ENCODE results near the gene CRACDL.
A peak's percentile ranks its signal among the peaks of the same experiment; 100 is the strongest.
"Not testable (repeated sequence)": the region's sequence is repeated elsewhere in the genome, so short reads cannot be mapped to it uniquely, and the experiment has no call there.

The CRACDL gene

GRCh38 chr2:98903767-98904485 lies 32.1 kb downstream of the CRACDL start:
- H3K4me1 Mint-ChIP-seq (ENCODE audit: low read depth), result peaks cover 7% of the 10 kb centered on the region
- H3K27me3 Mint-ChIP-seq (ENCODE audit: low read depth), result peaks cover 14% of the 10 kb centered on the region
- no peak overlapping the region for H3K4me3 Mint-ChIP-seq
- no peak for DNase-seq (ENCODE audit: low spot score)
- H3K27ac Mint-ChIP-seq, result no peak overlapping the region
- no peaks in the 10 kb centered on the region for H3K36me3 Mint-ChIP-seq (ENCODE audit: low read depth)
- no peaks in the 10 kb centered on the region for H3K9me3 Mint-ChIP-seq

GRCh38 chr2:98903064-98903355 lies 33.0 kb downstream of the CRACDL start:
- Mint-ChIP-seq H3K27ac (no peak overlapping the region), H3K36me3 (ENCODE audit: low read depth) (no peaks in the 10 kb centered on the region), H3K9me3 (no peaks in the 10 kb centered on the region), H3K4me1 (ENCODE audit: low read depth) (no peaks in the 10 kb centered on the region), H3K27me3 (ENCODE audit: low read depth) (peaks cover 9% of the 10 kb centered on the region), H3K4me3 (no peak overlapping the region)
- DNase-seq (ENCODE audit: low spot score), result no peak

- no peaks in the 10 kb centered on the region for H3K4me1 Mint-ChIP-seq (ENCODE audit: low read depth)
- H3K27me3 Mint-ChIP-seq (ENCODE audit: low read depth), result peaks cover 7% of the 10 kb centered on the region
- no peak overlapping the region for H3K4me3 Mint-ChIP-seq
- no peak overlapping the region for H3K27ac Mint-ChIP-seq
- H3K9me3 Mint-ChIP-seq, result no peaks in the 10 kb centered on the region
- H3K36me3 Mint-ChIP-seq (ENCODE audit: low read depth), result no peaks in the 10 kb centered on the region
- no peak for DNase-seq (ENCODE audit: low spot score)
Measured at GRCh38 chr2:98902209-98903063, 33.6 kb downstream of the CRACDL start.

GRCh38 chr2:98901702-98902101 lies 34.3 kb downstream of the CRACDL start:
- H3K4me3 Mint-ChIP-seq, result no peak overlapping the region
- H3K27me3 Mint-ChIP-seq (ENCODE audit: low read depth), result peaks cover 4% of the 10 kb centered on the region
- H3K4me1 Mint-ChIP-seq (ENCODE audit: low read depth), result no peaks in the 10 kb centered on the region
- H3K9me3 Mint-ChIP-seq, result no peaks in the 10 kb centered on the region
- no peak for DNase-seq (ENCODE audit: low spot score)
- no peak overlapping the region for H3K27ac Mint-ChIP-seq
- no peaks in the 10 kb centered on the region for H3K36me3 Mint-ChIP-seq (ENCODE audit: low read depth)

GRCh38 chr2:98901291-98901690 lies 34.7 kb downstream of the CRACDL start:
- Mint-ChIP-seq H3K27me3 (ENCODE audit: low read depth) (peaks cover 3% of the 10 kb centered on the region), H3K36me3 (ENCODE audit: low read depth) (no peaks in the 10 kb centered on the region), H3K4me1 (ENCODE audit: low read depth) (no peaks in the 10 kb centered on the region), H3K27ac (no peak overlapping the region), H3K4me3 (no peak overlapping the region), H3K9me3 (no peaks in the 10 kb centered on the region)
- DNase-seq (ENCODE audit: low spot score), result no peak

- Mint-ChIP-seq H3K4me1 (ENCODE audit: low read depth) (no peaks in the 10 kb centered on the region), H3K36me3 (ENCODE audit: low read depth) (no peaks in the 10 kb centered on the region), H3K27ac (no peak overlapping the region), H3K27me3 (ENCODE audit: low read depth) (peaks cover 8% of the 10 kb centered on the region), H3K4me3 (no peak overlapping the region), H3K9me3 (no peaks in the 10 kb centered on the region)
- DNase-seq (ENCODE audit: low spot score), result no peak
Measured at GRCh38 chr2:98900721-98901120, 35.3 kb downstream of the CRACDL start.

- H3K27ac Mint-ChIP-seq, result peak overlapping the region; percentile 10
- not testable (repeated sequence) for H3K36me3 Mint-ChIP-seq (ENCODE audit: low read depth); H3K9me3 Mint-ChIP-seq; DNase-seq (ENCODE audit: low spot score); H3K27me3 Mint-ChIP-seq (ENCODE audit: low read depth); H3K4me3 Mint-ChIP-seq; H3K4me1 Mint-ChIP-seq (ENCODE audit: low read depth)
Measured at GRCh38 chr2:98899703-98900078, 36.3 kb downstream of the CRACDL start.

GRCh38 chr2:98899041-98899702 lies 36.9 kb downstream of the CRACDL start:
- Mint-ChIP-seq H3K9me3 (no peaks in the 10 kb centered on the region), H3K36me3 (ENCODE audit: low read depth) (no peaks in the 10 kb centered on the region), H3K27ac (peak overlapping the region; percentile 10), H3K4me1 (ENCODE audit: low read depth) (no peaks in the 10 kb centered on the region), H3K4me3 (no peak overlapping the region), H3K27me3 (ENCODE audit: low read depth) (peaks cover 9% of the 10 kb centered on the region)
- DNase-seq (ENCODE audit: low spot score), result no peak

GRCh38 chr2:98898423-98898841 lies 37.6 kb downstream of the CRACDL start:
- no peak overlapping the region for H3K4me3 Mint-ChIP-seq
- DNase-seq (ENCODE audit: low spot score), result no peak
- no peak overlapping the region for H3K27ac Mint-ChIP-seq
- H3K4me1 Mint-ChIP-seq (ENCODE audit: low read depth), result no peaks in the 10 kb centered on the region
- no peaks in the 10 kb centered on the region for H3K9me3 Mint-ChIP-seq
- H3K36me3 Mint-ChIP-seq (ENCODE audit: low read depth), result no peaks in the 10 kb centered on the region
- peaks cover 9% of the 10 kb centered on the region for H3K27me3 Mint-ChIP-seq (ENCODE audit: low read depth)

- H3K27ac Mint-ChIP-seq, result no peak overlapping the region
- no peak overlapping the region for H3K4me3 Mint-ChIP-seq
- no peak for DNase-seq (ENCODE audit: low spot score)
- peaks cover 9% of the 10 kb centered on the region for H3K27me3 Mint-ChIP-seq (ENCODE audit: low read depth)
- no peaks in the 10 kb centered on the region for H3K4me1 Mint-ChIP-seq (ENCODE audit: low read depth)
- H3K36me3 Mint-ChIP-seq (ENCODE audit: low read depth), result no peaks in the 10 kb centered on the region
- no peaks in the 10 kb centered on the region for H3K9me3 Mint-ChIP-seq
Measured at GRCh38 chr2:98897746-98898145, 38.3 kb downstream of the CRACDL start.

- peaks cover 9% of the 10 kb centered on the region for H3K27me3 Mint-ChIP-seq (ENCODE audit: low read depth)
- no peaks in the 10 kb centered on the region for H3K36me3 Mint-ChIP-seq (ENCODE audit: low read depth)
- no peak overlapping the region for H3K27ac Mint-ChIP-seq
- no peak for DNase-seq (ENCODE audit: low spot score)
- no peaks in the 10 kb centered on the region for H3K9me3 Mint-ChIP-seq
- H3K4me1 Mint-ChIP-seq (ENCODE audit: low read depth), result no peaks in the 10 kb centered on the region
- H3K4me3 Mint-ChIP-seq, result no peak overlapping the region
Measured at GRCh38 chr2:98896944-98897343, 39.1 kb downstream of the CRACDL start.

- Mint-ChIP-seq H3K4me3 (no peak overlapping the region), H3K9me3 (no peaks in the 10 kb centered on the region), H3K36me3 (ENCODE audit: low read depth) (no peaks in the 10 kb centered on the region), H3K4me1 (ENCODE audit: low read depth) (no peaks in the 10 kb centered on the region), H3K27ac (no peak overlapping the region), H3K27me3 (ENCODE audit: low read depth) (peaks cover 9% of the 10 kb centered on the region)
- no peak for DNase-seq (ENCODE audit: low spot score)
Measured at GRCh38 chr2:98896416-98896815, 39.6 kb downstream of the CRACDL start.

- Mint-ChIP-seq H3K27me3 (ENCODE audit: low read depth) (peaks cover 9% of the 10 kb centered on the region), H3K27ac (no peak overlapping the region), H3K4me3 (no peak overlapping the region), H3K36me3 (ENCODE audit: low read depth) (no peaks in the 10 kb centered on the region), H3K4me1 (ENCODE audit: low read depth) (no peaks in the 10 kb centered on the region), H3K9me3 (no peaks in the 10 kb centered on the region)
- no peak for DNase-seq (ENCODE audit: low spot score)
Measured at GRCh38 chr2:98895901-98896300, 40.1 kb downstream of the CRACDL start.

GRCh38 chr2:98895221-98895620 lies 40.8 kb downstream of the CRACDL start:
- H3K27me3 Mint-ChIP-seq (ENCODE audit: low read depth), result peaks cover 10% of the 10 kb centered on the region

More at GRCh38 chr2:98895221-98895620, 40.8 kb downstream of the CRACDL start:
- Mint-ChIP-seq H3K4me3 (no peak overlapping the region), H3K9me3 (peaks cover under 1% of the 10 kb centered on the region), H3K4me1 (ENCODE audit: low read depth) (no peaks in the 10 kb centered on the region), H3K36me3 (ENCODE audit: low read depth) (no peaks in the 10 kb centered on the region), H3K27ac (no peak overlapping the region)
- no peak for DNase-seq (ENCODE audit: low spot score)
